Thoracic aorta (tissue), 2 donors: ENCODE measurements around the gene RAC2. TPM values are rescaled to one million over a fixed set of nuclear protein-coding genes. Genes with fewer than 3 reads are reported as not detected.

ENCODE experiments used
- ATAC-seq: fragments of 150-250 bp; one replicate; pipeline ENCODE4 v1.8.0; 2017; ENCODE audit warnings: low read depth; ENCODE audit not compliant: insufficient number of reproducible peaks, low FRiP score
- DNase-seq: peaks from one replicate; pipeline ENCODE4 v3.0.0-alpha.2; 2020; ENCODE audit warnings: low spot score
- H3K27ac ChIP-seq, 2 donors: fragments of 200-600 bp; sonication (generic); 1 replicate in 1 of 2; 2 replicates in 1 of 2; pipeline ENCODE4 v1.5.1; 2016; ENCODE audit warnings: mild to moderate bottlenecking in 2 of 2, moderate library complexity in 2 of 2
- H3K27me3 ChIP-seq: fragments of 200-600 bp; sonication (generic); replicated peaks from 2 replicates; pipeline ENCODE4 v1.6.0; 2016; ENCODE audit warnings: mild to moderate bottlenecking; ENCODE audit not compliant: insufficient read depth
- H3K36me3 ChIP-seq: fragments of 200-600 bp; sonication (generic); one replicate; pipeline ENCODE4 v1.5.1; 2016
- H3K4me1 ChIP-seq, 2 donors: fragments of 200-600 bp; sonication (generic); 1 replicate in 1 of 2; 2 replicates in 1 of 2; pipeline versions ENCODE4 v1.5.1 to v1.6.0; 2016; ENCODE audit warnings: low read depth in 2 of 2, mild to moderate bottlenecking in 1 of 2; ENCODE audit not compliant: control insufficient read depth in 1 of 2
- H3K4me3 ChIP-seq: fragments of 200-600 bp; sonication (generic); 2 replicates; pipeline ENCODE4 v1.5.1; 2016; ENCODE audit warnings: mild to moderate bottlenecking
- H3K9me3 ChIP-seq: fragments of 200-600 bp; sonication (generic); 2 replicates; pipeline ENCODE4 v1.5.1; 2016
- CTCF ChIP-seq: fragments of 200-600 bp; sonication (generic); IDR thresholded peaks from one replicate; pipeline ENCODE4 v1.5.1; 2019; ENCODE audit warnings: antibody characterized with exemption
- total RNA-seq, 2 donors: library from RNA; depleted of rRNA; stranded (reverse); fragments of >200 nt; gene quantifications; one replicate each; pipeline versions ENCODE4 v1.1.0 to v1.2.3, GENCODE V29; 2016

The RAC2 gene
- total RNA-seq, 2 donors from 2014 or later: 10.7 to 16.2 TPM

DNA sequence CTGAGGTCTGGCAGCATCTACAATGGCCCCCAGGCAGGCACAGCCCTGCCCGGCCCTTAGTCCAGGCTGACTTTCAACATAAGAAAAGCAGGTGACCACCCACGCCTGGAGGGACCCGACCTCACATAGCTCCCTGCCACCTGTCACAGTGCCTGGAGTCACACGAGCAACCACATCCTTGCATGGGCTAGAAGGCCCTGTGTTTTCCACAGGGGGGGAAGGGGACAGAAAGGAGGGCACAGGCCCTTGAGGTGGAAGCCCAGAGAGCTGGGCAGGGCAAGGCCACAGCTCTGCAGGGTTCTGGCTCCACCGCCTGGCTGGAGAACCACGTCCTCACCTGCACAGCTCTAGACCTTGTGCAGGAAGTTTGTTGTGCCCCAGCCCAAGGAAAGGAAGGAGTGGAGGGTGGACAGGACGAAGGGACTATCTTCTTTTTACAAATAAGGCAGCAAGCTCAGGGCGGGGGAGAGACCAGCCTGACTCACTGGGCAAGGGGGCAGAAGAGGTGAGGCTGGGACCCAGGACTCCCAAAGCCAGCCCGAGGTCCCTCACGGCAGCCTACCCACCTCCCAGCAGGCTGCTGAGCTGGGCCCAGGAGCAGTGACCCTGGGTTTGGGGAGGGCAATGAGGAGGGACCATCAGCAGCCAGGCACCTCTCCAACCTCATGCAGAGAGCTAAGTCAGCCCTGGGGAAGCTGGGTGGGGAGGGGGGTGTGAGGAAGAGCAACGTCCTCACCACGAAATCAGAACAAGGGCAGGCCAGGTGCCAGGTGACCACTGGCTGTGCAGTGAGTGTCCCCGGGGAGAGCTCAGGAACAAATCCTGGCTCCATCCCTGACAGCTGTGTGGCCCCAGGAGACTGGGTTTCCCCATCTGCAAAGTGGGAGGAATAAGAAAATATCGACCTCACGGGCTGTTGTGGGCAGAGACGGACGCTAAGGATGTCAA is 60.4 kb downstream of the RAC2 start:
- Histone ChIP-seq H3K4me1 (peaks cover 21 to 22% of the 10 kb centered on the region in 2 donors), H3K4me3 (no peak overlapping the region), H3K27me3 (no peaks in the 10 kb centered on the region), H3K36me3 (no peaks in the 10 kb centered on the region), H3K27ac (no peak overlapping the region), H3K9me3 (no peaks in the 10 kb centered on the region)
- ATAC-seq: no peak
- no peak for TF ChIP-seq CTCF
- DNase-seq: no peak

GRCh38 chr22:37182949-37183245 is 61.2 kb downstream of the RAC2 start:
- no peaks in the 10 kb centered on the region for H3K36me3 ChIP-seq
- H3K4me1 ChIP-seq: peaks cover 13 to 14% of the 10 kb centered on the region in 2 donors
- H3K9me3 ChIP-seq: no peaks in the 10 kb centered on the region
- ATAC-seq (no peak), DNase-seq (no peak)
- H3K27me3 ChIP-seq: no peaks in the 10 kb centered on the region
- no peak overlapping the region for H3K27ac ChIP-seq
- TF ChIP-seq CTCF: no peak
- no peak overlapping the region for H3K4me3 ChIP-seq

GRCh38 chr22:37182101-37182948 is 61.7 kb downstream of the RAC2 start:
- no peaks in the 10 kb centered on the region for H3K9me3 ChIP-seq
- TF ChIP-seq CTCF: no peak
- DNase-seq: no peak
- no peaks in the 10 kb centered on the region for H3K36me3 ChIP-seq
- H3K4me3 ChIP-seq: no peak overlapping the region
- H3K27me3 ChIP-seq: no peaks in the 10 kb centered on the region
- ATAC-seq: no peak
- H3K27ac ChIP-seq: no peak overlapping the region
- H3K4me1 ChIP-seq: peaks cover 8% of the 10 kb centered on the region in 2 donors

DNA sequence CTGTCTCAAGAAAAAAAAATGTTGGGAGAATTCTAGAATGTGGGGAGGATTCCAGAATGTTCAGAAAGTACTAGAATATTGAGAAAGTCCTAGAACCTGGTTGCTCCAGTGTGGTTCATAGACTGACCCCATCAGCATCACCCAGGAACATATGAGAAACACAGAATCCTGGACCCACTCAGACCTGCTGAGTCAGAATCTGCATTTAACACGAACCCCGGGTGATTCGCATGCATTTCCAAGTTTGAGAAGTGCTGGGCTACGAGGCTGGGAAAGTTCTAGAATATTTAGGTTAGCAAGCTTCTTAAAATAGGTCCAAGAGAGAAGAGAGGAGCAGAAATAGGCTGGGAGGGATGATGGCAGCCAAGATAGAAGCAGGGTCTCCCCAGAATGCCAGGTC is 62.4 kb downstream of the RAC2 start:
- H3K9me3 ChIP-seq: no peaks in the 10 kb centered on the region
- ATAC-seq (no peak), DNase-seq (no peak)
- peaks cover 2 to 6% of the 10 kb centered on the region in 2 donors for H3K4me1 ChIP-seq
- H3K4me3 ChIP-seq: no peak overlapping the region
- H3K27me3 ChIP-seq: no peaks in the 10 kb centered on the region
- no peaks in the 10 kb centered on the region for H3K36me3 ChIP-seq
- no peak for TF ChIP-seq CTCF
- H3K27ac ChIP-seq: no peak overlapping the region
